A673 (cell line): ENCODE measurements around the gene IL10RA.

Experiments
- EZH2 ChIP-seq: fragments of 200-600 bp; sonication (generic); IDR thresholded peaks from 2 replicates; pipeline ENCODE4 v1.6.1; 2017; ENCODE audit warnings: borderline replicate concordance, low read depth, mild to moderate bottlenecking, mixed read lengths, antibody characterized with exemption, low read length; ENCODE audit not compliant: poor library complexity, severe bottlenecking
- TF ChIP-seq, protein P1 (sequence below): fragments of 300-800, 200-600 bp; sonication (generic); conservative IDR thresholded peaks from 2 replicates; pipeline ENCODE4 v1.5.1; 2017; ENCODE audit warnings: low read depth, mild to moderate bottlenecking, antibody characterized with exemption, low read length, moderate library complexity, mixed read lengths

- no peak for TF ChIP-seq EZH2
- TF ChIP-seq, protein P1, sequence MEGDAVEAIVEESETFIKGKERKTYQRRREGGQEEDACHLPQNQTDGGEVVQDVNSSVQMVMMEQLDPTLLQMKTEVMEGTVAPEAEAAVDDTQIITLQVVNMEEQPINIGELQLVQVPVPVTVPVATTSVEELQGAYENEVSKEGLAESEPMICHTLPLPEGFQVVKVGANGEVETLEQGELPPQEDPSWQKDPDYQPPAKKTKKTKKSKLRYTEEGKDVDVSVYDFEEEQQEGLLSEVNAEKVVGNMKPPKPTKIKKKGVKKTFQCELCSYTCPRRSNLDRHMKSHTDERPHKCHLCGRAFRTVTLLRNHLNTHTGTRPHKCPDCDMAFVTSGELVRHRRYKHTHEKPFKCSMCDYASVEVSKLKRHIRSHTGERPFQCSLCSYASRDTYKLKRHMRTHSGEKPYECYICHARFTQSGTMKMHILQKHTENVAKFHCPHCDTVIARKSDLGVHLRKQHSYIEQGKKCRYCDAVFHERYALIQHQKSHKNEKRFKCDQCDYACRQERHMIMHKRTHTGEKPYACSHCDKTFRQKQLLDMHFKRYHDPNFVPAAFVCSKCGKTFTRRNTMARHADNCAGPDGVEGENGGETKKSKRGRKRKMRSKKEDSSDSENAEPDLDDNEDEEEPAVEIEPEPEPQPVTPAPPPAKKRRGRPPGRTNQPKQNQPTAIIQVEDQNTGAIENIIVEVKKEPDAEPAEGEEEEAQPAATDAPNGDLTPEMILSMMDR = no peak
Measured at GRCh38 chr11:117961896-117962295, 24.3 kb upstream of the IL10RA start.
